Esophagus squamous epithelium (tissue), 5 donors: ENCODE measurements around the gene TEX29. TPM values are rescaled to one million over a fixed set of nuclear protein-coding genes. Genes with fewer than 3 reads are reported as not detected.

Experiments
- DNase-seq: peaks from one replicate; lab custom pipeline; 2025; lab: John Stamatoyannopoulos, UW
- H3K27ac ChIP-seq, 4 donors: fragments of 200-600 bp; sonication (generic); one replicate each; pipeline ENCODE4 v1.5.1; 2016 to 2019; ENCODE audit warnings: mild to moderate bottlenecking in 1 of 4
- H3K27me3 ChIP-seq, 4 donors: fragments of 200-600 bp; sonication (generic); 1 replicate in 3 of 4; 2 replicates in 1 of 4; pipeline versions ENCODE4 v1.5.1 to v1.6.0; 2017 to 2021; ENCODE audit warnings: antibody characterized with exemption in 1 of 4
- H3K36me3 ChIP-seq, 3 donors: fragments of 200-600 bp; sonication (generic); one replicate each; pipeline ENCODE4 v1.5.1; 2016 to 2019
- H3K4me1 ChIP-seq, 3 donors: fragments of 200-600 bp; sonication (generic); one replicate each; pipeline ENCODE4 v1.5.1; 2017 to 2019
- H3K4me3 ChIP-seq, 4 donors: fragments of 200-600 bp; sonication (generic); 1 replicate in 3 of 4; 2 replicates in 1 of 4; pipeline ENCODE4 v1.5.1; 2016 to 2019; ENCODE audit warnings: mild to moderate bottlenecking in 2 of 4, moderate library complexity in 1 of 4
- H3K9me3 ChIP-seq, 3 donors: fragments of 200-600 bp; sonication (generic); one replicate each; pipeline ENCODE4 v1.5.1; 2016 to 2019
- POLR2A ChIP-seq, 4 donors: fragments of 450-650 bp; IDR thresholded peaks; one replicate each; pipeline ENCODE4 v1.6.1; 2017; ENCODE audit warnings: antibody characterized with exemption in 4 of 4, mild to moderate bottlenecking in 4 of 4, moderate library complexity in 3 of 4
- WGBS, 2 donors: methylation state at CpG; one replicate each; pipeline ENCODE4 v1.1.5; 2018; 5-methylcytosine and 5-hydroxymethylcytosine counted together
- intact Hi-C: fragments of 100-400 bp; cut with DNase I; formaldehyde crosslinking; loops from one replicate; pipeline ENCODE4 v1.15.0; 2022
- total RNA-seq, 4 donors: library from RNA; depleted of rRNA; stranded (reverse); fragments of >200 nt; gene quantifications; one replicate each; pipeline ENCODE4 v1.1.0, GENCODE V29; 2016
- TF ChIP-seq, protein P1 (sequence below), 6 experiments: fragments of 450-650 bp in 4 of 6; fragments of 200-600 bp in 2 of 6; sonication (generic) in 2 of 6; IDR thresholded peaks; one replicate each; pipeline ENCODE4 v1.5.1; 2016 to 2019; ENCODE audit warnings: antibody characterized with exemption in 6 of 6, mild to moderate bottlenecking in 4 of 6, moderate library complexity in 4 of 6
- donor health status: DM: yes; HTN: yes; CAD: no.

The TEX29 gene
- total RNA-seq, 4 donors from 2014 or later, result not detected

- Histone ChIP-seq H3K36me3 (no peaks in the 10 kb centered on the region), H3K27me3 (peaks cover 0 to under 1% (median 0%) of the 10 kb centered on the region in 4 donors), H3K9me3 (no peaks in the 10 kb centered on the region), H3K27ac (no peak overlapping the region), H3K4me1 (no peaks in the 10 kb centered on the region), H3K4me3 (no peak overlapping the region)
- no peak for DNase-seq
- intact Hi-C loops, result no loop called here
- TF ChIP-seq, protein P1, sequence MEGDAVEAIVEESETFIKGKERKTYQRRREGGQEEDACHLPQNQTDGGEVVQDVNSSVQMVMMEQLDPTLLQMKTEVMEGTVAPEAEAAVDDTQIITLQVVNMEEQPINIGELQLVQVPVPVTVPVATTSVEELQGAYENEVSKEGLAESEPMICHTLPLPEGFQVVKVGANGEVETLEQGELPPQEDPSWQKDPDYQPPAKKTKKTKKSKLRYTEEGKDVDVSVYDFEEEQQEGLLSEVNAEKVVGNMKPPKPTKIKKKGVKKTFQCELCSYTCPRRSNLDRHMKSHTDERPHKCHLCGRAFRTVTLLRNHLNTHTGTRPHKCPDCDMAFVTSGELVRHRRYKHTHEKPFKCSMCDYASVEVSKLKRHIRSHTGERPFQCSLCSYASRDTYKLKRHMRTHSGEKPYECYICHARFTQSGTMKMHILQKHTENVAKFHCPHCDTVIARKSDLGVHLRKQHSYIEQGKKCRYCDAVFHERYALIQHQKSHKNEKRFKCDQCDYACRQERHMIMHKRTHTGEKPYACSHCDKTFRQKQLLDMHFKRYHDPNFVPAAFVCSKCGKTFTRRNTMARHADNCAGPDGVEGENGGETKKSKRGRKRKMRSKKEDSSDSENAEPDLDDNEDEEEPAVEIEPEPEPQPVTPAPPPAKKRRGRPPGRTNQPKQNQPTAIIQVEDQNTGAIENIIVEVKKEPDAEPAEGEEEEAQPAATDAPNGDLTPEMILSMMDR (IDR thresholded peaks at IDR 0.05), result no peak
- no peak for TF ChIP-seq POLR2A (IDR thresholded peaks at IDR 0.05)
- WGBS, 2 donors, result 79 to 86% methylated on average over 24 to 29 of the region's 29 CpGs
Observed at GRCh38 chr13:111370570-111371535, 50.4 kb downstream of the TEX29 start.

- TF ChIP-seq POLR2A (IDR thresholded peaks at IDR 0.05), result no peak
- TF ChIP-seq, protein P1 (IDR thresholded peaks at IDR 0.05), result no peak
- 57 to 72% methylated on average over 7 of the region's 7 CpGs for WGBS, 2 donors
- Histone ChIP-seq H3K9me3 (no peaks in the 10 kb centered on the region), H3K4me3 (no peak overlapping the region), H3K27ac (no peak overlapping the region), H3K27me3 (no peaks in the 10 kb centered on the region), H3K36me3 (no peaks in the 10 kb centered on the region), H3K4me1 (no peaks in the 10 kb centered on the region)
- no peak for DNase-seq
- intact Hi-C loops, result no loop called here
Observed at GRCh38 chr13:111371720-111372119, 51.3 kb downstream of the TEX29 start.

DNA sequence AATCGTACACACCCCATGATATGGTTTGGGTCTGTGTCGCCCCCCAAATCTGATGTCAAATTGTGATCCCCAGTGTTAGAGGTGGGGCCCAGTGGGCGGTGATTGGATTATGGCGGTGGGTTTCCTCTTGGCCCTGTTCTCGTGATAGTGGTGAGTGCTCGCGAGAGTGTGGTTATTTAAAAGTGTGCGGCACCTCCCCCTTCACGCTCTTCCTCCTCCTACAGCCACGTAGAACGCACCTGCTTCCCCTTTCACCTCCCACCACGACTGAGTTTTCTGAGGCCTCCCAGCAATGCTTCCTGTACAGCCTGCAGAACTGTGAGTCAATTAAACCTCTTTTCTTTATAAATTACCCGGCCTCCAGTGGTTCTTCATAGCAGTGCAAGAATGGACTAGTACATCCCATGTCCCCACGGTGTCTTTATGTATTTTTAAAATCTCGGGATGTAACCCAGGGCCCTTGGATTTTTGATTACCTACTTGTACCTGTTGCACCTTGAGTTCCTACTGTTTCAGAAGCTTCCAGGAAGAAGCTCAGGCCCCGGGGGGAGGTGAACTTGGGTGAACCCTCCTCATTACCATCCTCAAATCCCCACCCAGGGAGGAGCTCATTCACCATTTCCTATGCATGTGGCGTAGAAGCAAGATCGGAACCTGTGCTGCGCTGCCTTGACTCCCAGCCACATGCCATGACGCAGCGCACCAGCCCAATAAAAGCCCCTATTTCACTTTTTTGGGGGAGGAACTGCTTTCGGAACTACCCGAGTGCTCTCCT, 52.4 kb downstream of the TEX29 start:
- WGBS, 2 donors, result 79 to 87% methylated on average over 22 to 23 of the region's 23 CpGs
- H3K27me3 ChIP-seq, result no peaks in the 10 kb centered on the region
- DNase-seq, result no peak
- TF ChIP-seq, protein P1 (IDR thresholded peaks at IDR 0.05), result no peak
- TF ChIP-seq POLR2A (IDR thresholded peaks at IDR 0.05), result no peak
- H3K36me3 ChIP-seq, result no peaks in the 10 kb centered on the region
- no peak overlapping the region for H3K27ac ChIP-seq
- no peaks in the 10 kb centered on the region for H3K9me3 ChIP-seq
- no peaks in the 10 kb centered on the region for H3K4me1 ChIP-seq
- H3K4me3 ChIP-seq, result no peak overlapping the region
- intact Hi-C loops, result no loop called here

GRCh38 chr13:111373486-111373885, 53.0 kb downstream of the TEX29 start:
- Histone ChIP-seq H3K9me3 (no peaks in the 10 kb centered on the region), H3K27ac (no peak overlapping the region), H3K4me1 (no peaks in the 10 kb centered on the region), H3K36me3 (no peaks in the 10 kb centered on the region), H3K4me3 (no peak overlapping the region), H3K27me3 (no peaks in the 10 kb centered on the region)
- intact Hi-C loops, result no loop called here
- TF ChIP-seq, protein P1 (IDR thresholded peaks at IDR 0.05), result no peak
- 88 to 94% methylated on average over 6 of the region's 6 CpGs for WGBS, 2 donors
- DNase-seq, result no peak

DNA sequence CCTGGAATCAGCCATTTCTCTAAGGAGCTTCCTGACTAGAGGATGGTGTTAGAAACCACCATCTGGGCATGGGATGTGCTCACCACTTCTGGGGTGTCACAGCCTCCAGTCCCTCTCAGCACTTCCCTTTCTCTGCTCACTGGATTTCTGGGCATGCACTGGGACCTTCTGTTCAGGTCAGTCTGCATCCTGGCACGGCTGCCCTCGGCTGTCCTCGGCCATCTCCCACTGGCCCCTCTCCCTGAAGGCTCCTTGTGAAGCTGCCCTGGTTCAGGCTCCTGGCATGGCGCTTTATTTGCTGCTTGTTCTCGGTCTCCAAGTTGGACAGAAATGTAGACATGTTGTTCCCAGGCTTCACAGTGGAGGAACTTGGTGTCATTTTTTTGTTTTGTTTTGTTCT, 60.0 kb downstream of the TEX29 start:
- intact Hi-C loops, result no loop called here
- Histone ChIP-seq H3K36me3 (no peaks in the 10 kb centered on the region), H3K4me3 (no peak overlapping the region), H3K27me3 (peaks cover 0 to 17% (median 0%) of the 10 kb centered on the region in 4 donors), H3K4me1 (no peaks in the 10 kb centered on the region), H3K27ac (no peak overlapping the region), H3K9me3 (no peaks in the 10 kb centered on the region)
- WGBS, 2 donors, result 72 to 81% methylated on average over 5 of the region's 5 CpGs
- no peak for DNase-seq
- no peak for TF ChIP-seq POLR2A (IDR thresholded peaks at IDR 0.05)
- TF ChIP-seq, protein P1 (IDR thresholded peaks at IDR 0.05), result no peak
